IMR-90 (cell line): ENCODE data around the gene SESN2. TPM values are rescaled to one million over a fixed set of nuclear protein-coding genes. Genes with fewer than 3 reads are reported as not detected.

Experiments used
- ATAC-seq: fragments of 200-7000 bp; cut with Tn5 transposase; 2 replicates; pipeline ENCODE4 v1.9.1; 2020; ENCODE audit warnings: low read depth, mild to moderate bottlenecking, moderate library complexity
- BruUV-seq: library from RNA; stranded (reverse); fragments of 400-500 nt; replicated peaks from 2 replicates; lab custom pipeline; 2021; lab: Mats Ljungman, UMichigan
- CTCF ChIA-PET: fragments of 300-600 bp; formaldehyde crosslinking; extraction: SDS; loops from one replicate; lab custom pipeline; 2021; ENCODE audit warnings: antibody characterized with exemption; lab: Yijun Ruan, JAX
- POLR2A ChIA-PET: fragments of 300-600 bp; sonication (Branson Sonifier 250); formaldehyde crosslinking; loops from one replicate; lab custom pipeline; 2022; ENCODE audit warnings: antibody characterized with exemption; ENCODE audit not compliant: unreplicated experiment; lab: Charles Lee
- DNase-seq: peaks from one replicate; pipeline ENCODE4 v3.0.0; 2013
- H2AFZ ChIP-seq: replicated peaks from 2 replicates; pipeline ENCODE3; 2013; ENCODE audit warnings: low read length, mild to moderate bottlenecking; ENCODE audit not compliant: poor library complexity
- H2AK5ac ChIP-seq: 2 replicates; pipeline ENCODE4 v1.6.1; 2013; ENCODE audit warnings: low read depth, low read length, inconsistent platforms
- H2AK9ac ChIP-seq: replicated peaks from 2 replicates; pipeline ENCODE3; 2013; ENCODE audit warnings: mild to moderate bottlenecking, low read depth, low read length, moderate library complexity; ENCODE audit not compliant: poor library complexity
- H2BK120ac ChIP-seq: 2 replicates; pipeline ENCODE4 v1.6.1; 2013; ENCODE audit warnings: low read depth, low read length, inconsistent platforms
- H2BK15ac ChIP-seq: 3 replicates; pipeline ENCODE4 v1.6.1; 2013; ENCODE audit warnings: low read depth, low read length, inconsistent platforms
- H2BK20ac ChIP-seq: 2 replicates; pipeline ENCODE4 v1.6.1; 2013; ENCODE audit warnings: low read depth, mild to moderate bottlenecking, inconsistent platforms, low read length, moderate library complexity
- H2BK5ac ChIP-seq: 2 replicates; pipeline ENCODE4 v1.6.1; 2013; ENCODE audit warnings: mild to moderate bottlenecking, low read depth, low read length, inconsistent platforms; ENCODE audit not compliant: poor library complexity, severe bottlenecking
- H3K14ac ChIP-seq: replicated peaks from 2 replicates; pipeline ENCODE4 v1.6.1; 2013; ENCODE audit warnings: low read depth, low read length, inconsistent platforms
- H3K18ac ChIP-seq: 2 replicates; pipeline ENCODE4 v1.6.1; 2013; ENCODE audit warnings: low read depth, low read length, control low read depth
- H3K23ac ChIP-seq: 2 replicates; pipeline ENCODE4 v1.6.1; 2013; ENCODE audit warnings: low read depth, low read length, inconsistent platforms
- H3K27ac ChIP-seq: 2 replicates; pipeline ENCODE4 v1.5.1; 2013; ENCODE audit warnings: mild to moderate bottlenecking, control low read depth, low read length; ENCODE audit not compliant: insufficient read depth
- H3K27me3 ChIP-seq: 2 replicates; pipeline ENCODE4 v1.6.1; 2013; ENCODE audit warnings: low read length; ENCODE audit not compliant: control insufficient read depth, insufficient read depth
- H3K36me3 ChIP-seq: 2 replicates; pipeline ENCODE4 v1.6.1; 2013; ENCODE audit warnings: low read length, mixed read lengths; ENCODE audit not compliant: control insufficient read depth, insufficient read depth
- H3K4ac ChIP-seq: 2 replicates; pipeline ENCODE4 v1.6.1; 2013; ENCODE audit warnings: low read depth, low read length, inconsistent platforms
- H3K4me1 ChIP-seq: 2 replicates; pipeline ENCODE4 v1.6.1; 2013; ENCODE audit warnings: low read length, mixed read lengths; ENCODE audit not compliant: control insufficient read depth, insufficient read depth
- H3K4me2 ChIP-seq: 2 replicates; pipeline ENCODE4 v1.6.1; 2013; ENCODE audit warnings: low read depth, mild to moderate bottlenecking, control low read depth, low read length, moderate library complexity
- H3K4me3 ChIP-seq: 2 replicates; pipeline ENCODE4 v1.5.1; 2013; ENCODE audit warnings: low read depth, mild to moderate bottlenecking, control low read depth, low read length, moderate library complexity; ENCODE audit not compliant: insufficient read depth
- H3K56ac ChIP-seq: 2 replicates; pipeline ENCODE4 v1.6.1; 2013; ENCODE audit warnings: low read length, inconsistent platforms; ENCODE audit not compliant: insufficient read depth; ENCODE audit errors: extremely low read depth
- H3K79me1 ChIP-seq, 2 experiments: 2 replicates each; pipeline ENCODE4 v1.6.1; 2013; ENCODE audit warnings: low read length in 2 of 2, inconsistent platforms in 1 of 2, low read depth in 1 of 2
- H3K9ac ChIP-seq: 2 replicates; pipeline ENCODE4 v1.6.1; 2013; ENCODE audit warnings: low read depth, low read length, control low read depth
- H3K9me1 ChIP-seq: 2 replicates; pipeline ENCODE4 v1.6.1; 2013; ENCODE audit warnings: low read length, inconsistent platforms; ENCODE audit not compliant: insufficient read depth
- H3K9me3 ChIP-seq: 2 replicates; pipeline ENCODE4 v1.6.1; 2013; ENCODE audit warnings: low read length; ENCODE audit not compliant: control insufficient read depth, insufficient read depth
- H4K20me1 ChIP-seq: 2 replicates; pipeline ENCODE4 v1.6.1; 2013; ENCODE audit warnings: low read length, inconsistent platforms; ENCODE audit not compliant: insufficient read depth
- H4K5ac ChIP-seq: 2 replicates; pipeline ENCODE4 v1.6.1; 2013; ENCODE audit warnings: mild to moderate bottlenecking, low read depth, low read length, control low read depth
- H4K8ac ChIP-seq, 2 experiments: 2 replicates each; pipeline ENCODE4 v1.6.1; 2013; ENCODE audit warnings: low read depth in 2 of 2, low read length in 2 of 2, control low read depth in 1 of 2, inconsistent platforms in 1 of 2
- H4K91ac ChIP-seq: 2 replicates; pipeline ENCODE4 v1.6.1; 2013; ENCODE audit warnings: low read depth, low read length, inconsistent platforms; ENCODE audit not compliant: insufficient read depth
- BHLHE40 ChIP-seq: fragments of 150-350 bp; IDR thresholded peaks from 2 replicates; pipeline ENCODE4 v1.6.1; 2016; ENCODE audit warnings: mild to moderate bottlenecking, low read depth, low read length
- CEBPB ChIP-seq: IDR thresholded peaks from 2 replicates; pipeline ENCODE4 v1.6.1; 2012; ENCODE audit warnings: low read depth, low read length, improper control_type of control experiment
- FOS ChIP-seq: fragments of 150-350 bp; IDR thresholded peaks from 2 replicates; pipeline ENCODE4 v1.6.1; 2016; ENCODE audit warnings: low read depth, low read length
- MAFK ChIP-seq: IDR thresholded peaks from 2 replicates; pipeline ENCODE4 v1.6.1; 2012; ENCODE audit warnings: low read depth, low read length, improper control_type of control experiment
- MAZ ChIP-seq: IDR thresholded peaks from 2 replicates; pipeline ENCODE4 v1.6.1; 2012; ENCODE audit warnings: low read depth, mild to moderate bottlenecking, low read length, improper control_type of control experiment, moderate library complexity, borderline replicate concordance
- MXI1 ChIP-seq: IDR thresholded peaks from 2 replicates; pipeline ENCODE4 v1.6.1; 2012; ENCODE audit warnings: low read depth, mild to moderate bottlenecking, low read length, moderate library complexity, borderline replicate concordance
- NFE2L2 ChIP-seq: fragments of 150-350 bp; IDR thresholded peaks from 2 replicates; pipeline ENCODE4 v1.6.1; 2016; ENCODE audit warnings: low read depth, mild to moderate bottlenecking, low read length
- RFX5 ChIP-seq: IDR thresholded peaks from 2 replicates; pipeline ENCODE4 v1.8.0; 2012; ENCODE audit warnings: low read depth, mild to moderate bottlenecking, low read length, moderate library complexity
- SMC3 ChIP-seq: fragments of 150-350 bp; IDR thresholded peaks from 2 replicates; pipeline ENCODE4 v1.6.1; 2016; ENCODE audit warnings: low read depth, mild to moderate bottlenecking, antibody characterized with exemption, low read length, moderate library complexity
- WGBS, 2 experiments: methylation state at CpG; one replicate each; pipeline versions ENCODE4 v1.1.5 to v1.1.7; 2013; ENCODE audit warnings: missing lambda C conversion rate in 2 of 2; ENCODE audit not compliant: insufficient read length in 1 of 2; ENCODE audit errors: extremely low coverage in 2 of 2; 5-methylcytosine and 5-hydroxymethylcytosine counted together
- dilution Hi-C: fragments of 300-500 bp; cut with HindIII; formaldehyde crosslinking; loops from one replicate; pipeline ENCODE4 v1.14.3; 2018; ENCODE audit warnings: low sequenced_read_pairs; ENCODE audit not compliant: unreplicated experiment
- in situ Hi-C: fragments of 300-500 bp; cut with MboI; formaldehyde crosslinking; loops from 3 replicates; pipeline ENCODE4 v1.14.3; 2019; ENCODE audit warnings: low sequenced_read_pairs, inconsistent platforms, mixed read lengths
- intact Hi-C: fragments of 100-400 bp; cut with micrococcal nuclease; formaldehyde crosslinking; loops from 2 replicates; pipeline ENCODE4 v1.10.0; 2022
- polyA plus RNA-seq, 3 experiments: library from polyadenylated mRNA; depleted of rRNA; stranded (reverse); fragments of >200 nt; gene quantifications; 2 replicates each; pipeline ENCODE4 v1.2.3, GENCODE V29; 2012; ENCODE audit warnings: low replicate concordance in 1 of 3
- total RNA-seq: library from RNA; depleted of rRNA; stranded (reverse); fragments of >200 nt; gene quantifications from 2 replicates; pipeline ENCODE4 v1.2.3, GENCODE V29; 2012
- TF ChIP-seq, protein P1 (sequence below): fragments of 150-350 bp; IDR thresholded peaks from 2 replicates; pipeline ENCODE4 v1.6.1; 2016; ENCODE audit warnings: low read depth, mild to moderate bottlenecking, low read length, moderate library complexity, borderline replicate concordance
- TF ChIP-seq, protein P2 (sequence below): fragments of 150-350 bp; IDR thresholded peaks from 2 replicates; pipeline ENCODE4 v1.6.1; 2017; ENCODE audit warnings: mild to moderate bottlenecking, antibody characterized with exemption, low read length, low read depth
- TF ChIP-seq, protein P3 (sequence below): conservative IDR thresholded peaks from 2 replicates; pipeline ENCODE4 v1.5.1; 2012; ENCODE audit warnings: mild to moderate bottlenecking, low read depth, low read length, improper control_type of control experiment

Gene SESN2
- total and polyA plus RNA-seq, 2 of the 4 experiments (the other 2 are of a cell fraction), result 10.2 to 20.9 TPM

DNA sequence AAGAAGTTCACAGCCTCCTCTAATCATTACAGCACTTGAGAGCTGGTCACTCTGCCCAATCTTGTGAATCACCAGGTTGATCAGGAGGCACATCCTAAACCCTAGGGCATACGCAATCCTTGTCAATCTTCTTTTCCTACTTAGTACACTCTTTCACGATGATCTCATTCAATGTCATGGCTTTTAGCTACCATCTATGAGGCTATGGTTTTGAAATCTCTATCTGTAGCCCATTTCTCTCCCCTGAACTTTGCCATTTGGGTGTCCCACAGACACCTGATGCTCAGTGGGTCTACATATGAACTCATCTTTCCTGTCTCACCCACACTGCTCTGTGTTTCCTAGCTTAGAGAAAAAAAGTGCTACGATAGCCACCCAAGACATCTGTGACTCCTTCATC lies 67.7 kb downstream of the SESN2 start:
- H2BK120ac ChIP-seq, result no peak overlapping the region
- no peak overlapping the region for H2BK20ac ChIP-seq
- dilution Hi-C loops (no loop called here), intact Hi-C loops (no loop called here), in situ Hi-C loops (no loop called here)
- TF ChIP-seq, protein P1, sequence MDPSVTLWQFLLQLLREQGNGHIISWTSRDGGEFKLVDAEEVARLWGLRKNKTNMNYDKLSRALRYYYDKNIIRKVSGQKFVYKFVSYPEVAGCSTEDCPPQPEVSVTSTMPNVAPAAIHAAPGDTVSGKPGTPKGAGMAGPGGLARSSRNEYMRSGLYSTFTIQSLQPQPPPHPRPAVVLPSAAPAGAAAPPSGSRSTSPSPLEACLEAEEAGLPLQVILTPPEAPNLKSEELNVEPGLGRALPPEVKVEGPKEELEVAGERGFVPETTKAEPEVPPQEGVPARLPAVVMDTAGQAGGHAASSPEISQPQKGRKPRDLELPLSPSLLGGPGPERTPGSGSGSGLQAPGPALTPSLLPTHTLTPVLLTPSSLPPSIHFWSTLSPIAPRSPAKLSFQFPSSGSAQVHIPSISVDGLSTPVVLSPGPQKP, result no peak
- TF ChIP-seq CEBPB (no peak), NFE2L2 (no peak), MAZ (no peak), BHLHE40 (no peak), RFX5 (no peak), SMC3 (no peak), FOS (no peak), MXI1 (no peak), MAFK (no peak)
- TF ChIP-seq, protein P2, sequence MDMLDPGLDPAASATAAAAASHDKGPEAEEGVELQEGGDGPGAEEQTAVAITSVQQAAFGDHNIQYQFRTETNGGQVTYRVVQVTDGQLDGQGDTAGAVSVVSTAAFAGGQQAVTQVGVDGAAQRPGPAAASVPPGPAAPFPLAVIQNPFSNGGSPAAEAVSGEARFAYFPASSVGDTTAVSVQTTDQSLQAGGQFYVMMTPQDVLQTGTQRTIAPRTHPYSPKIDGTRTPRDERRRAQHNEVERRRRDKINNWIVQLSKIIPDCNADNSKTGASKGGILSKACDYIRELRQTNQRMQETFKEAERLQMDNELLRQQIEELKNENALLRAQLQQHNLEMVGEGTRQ, result no peak
- TF ChIP-seq, protein P3, sequence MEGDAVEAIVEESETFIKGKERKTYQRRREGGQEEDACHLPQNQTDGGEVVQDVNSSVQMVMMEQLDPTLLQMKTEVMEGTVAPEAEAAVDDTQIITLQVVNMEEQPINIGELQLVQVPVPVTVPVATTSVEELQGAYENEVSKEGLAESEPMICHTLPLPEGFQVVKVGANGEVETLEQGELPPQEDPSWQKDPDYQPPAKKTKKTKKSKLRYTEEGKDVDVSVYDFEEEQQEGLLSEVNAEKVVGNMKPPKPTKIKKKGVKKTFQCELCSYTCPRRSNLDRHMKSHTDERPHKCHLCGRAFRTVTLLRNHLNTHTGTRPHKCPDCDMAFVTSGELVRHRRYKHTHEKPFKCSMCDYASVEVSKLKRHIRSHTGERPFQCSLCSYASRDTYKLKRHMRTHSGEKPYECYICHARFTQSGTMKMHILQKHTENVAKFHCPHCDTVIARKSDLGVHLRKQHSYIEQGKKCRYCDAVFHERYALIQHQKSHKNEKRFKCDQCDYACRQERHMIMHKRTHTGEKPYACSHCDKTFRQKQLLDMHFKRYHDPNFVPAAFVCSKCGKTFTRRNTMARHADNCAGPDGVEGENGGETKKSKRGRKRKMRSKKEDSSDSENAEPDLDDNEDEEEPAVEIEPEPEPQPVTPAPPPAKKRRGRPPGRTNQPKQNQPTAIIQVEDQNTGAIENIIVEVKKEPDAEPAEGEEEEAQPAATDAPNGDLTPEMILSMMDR, result no peak
- no peak overlapping the region for H4K5ac ChIP-seq
- H3K27me3 ChIP-seq, result peaks cover 2% of the 10 kb centered on the region; the same call in 1 of the 2 replicates
- H3K9me3 ChIP-seq, result no peaks in the 10 kb centered on the region
- no peak overlapping the region for H2AK5ac ChIP-seq
- H3K9me1 ChIP-seq, result no peaks in the 10 kb centered on the region
- H4K20me1 ChIP-seq, result no peaks in the 10 kb centered on the region
- ChIA-PET CTCF (no interaction called here), POLR2A (no interaction called here)
- H3K4ac ChIP-seq, result no peak overlapping the region
- no peak overlapping the region for H3K4me3 ChIP-seq
- H3K23ac ChIP-seq, result no peak overlapping the region
- no TSS peak for BruUV-seq
- no peak overlapping the region for H3K4me2 ChIP-seq
- no peak overlapping the region for H3K27ac ChIP-seq
- H3K4me1 ChIP-seq, result no peaks in the 10 kb centered on the region
- no peak overlapping the region for H2BK5ac ChIP-seq
- no peak overlapping the region for H2AK9ac ChIP-seq
- WGBS, 2 experiments, result no CpG with 5 or more reads among the region's 3 CpGs
- peaks cover 9% of the 10 kb centered on the region for H3K36me3 ChIP-seq
- H3K18ac ChIP-seq, result no peak overlapping the region
- H3K9ac ChIP-seq, result no peak overlapping the region
- ATAC-seq (no peak), DNase-seq (peak; percentile 12)
- H3K14ac ChIP-seq, result no peak overlapping the region
- peaks cover 11 to 20% of the 10 kb centered on the region in 2 experiments for H3K79me1 ChIP-seq
- H4K91ac ChIP-seq, result no peak overlapping the region
- no peak overlapping the region for H2AFZ ChIP-seq
- H4K8ac ChIP-seq, result no peak overlapping the region
- H2BK15ac ChIP-seq, result no peak overlapping the region
- H3K56ac ChIP-seq, result no peak overlapping the region
